Measurements from ENCODE around the gene NTRK1. TPM values are rescaled to one million over a fixed set of nuclear protein-coding genes. Genes with fewer than 3 reads are reported as not detected.
A peak's percentile ranks its signal among the peaks of the same experiment; 100 is the strongest.

Gene NTRK1
- polyA plus RNA-seq, 2 donors, result 0.06 to 0.08 TPM

DNA sequence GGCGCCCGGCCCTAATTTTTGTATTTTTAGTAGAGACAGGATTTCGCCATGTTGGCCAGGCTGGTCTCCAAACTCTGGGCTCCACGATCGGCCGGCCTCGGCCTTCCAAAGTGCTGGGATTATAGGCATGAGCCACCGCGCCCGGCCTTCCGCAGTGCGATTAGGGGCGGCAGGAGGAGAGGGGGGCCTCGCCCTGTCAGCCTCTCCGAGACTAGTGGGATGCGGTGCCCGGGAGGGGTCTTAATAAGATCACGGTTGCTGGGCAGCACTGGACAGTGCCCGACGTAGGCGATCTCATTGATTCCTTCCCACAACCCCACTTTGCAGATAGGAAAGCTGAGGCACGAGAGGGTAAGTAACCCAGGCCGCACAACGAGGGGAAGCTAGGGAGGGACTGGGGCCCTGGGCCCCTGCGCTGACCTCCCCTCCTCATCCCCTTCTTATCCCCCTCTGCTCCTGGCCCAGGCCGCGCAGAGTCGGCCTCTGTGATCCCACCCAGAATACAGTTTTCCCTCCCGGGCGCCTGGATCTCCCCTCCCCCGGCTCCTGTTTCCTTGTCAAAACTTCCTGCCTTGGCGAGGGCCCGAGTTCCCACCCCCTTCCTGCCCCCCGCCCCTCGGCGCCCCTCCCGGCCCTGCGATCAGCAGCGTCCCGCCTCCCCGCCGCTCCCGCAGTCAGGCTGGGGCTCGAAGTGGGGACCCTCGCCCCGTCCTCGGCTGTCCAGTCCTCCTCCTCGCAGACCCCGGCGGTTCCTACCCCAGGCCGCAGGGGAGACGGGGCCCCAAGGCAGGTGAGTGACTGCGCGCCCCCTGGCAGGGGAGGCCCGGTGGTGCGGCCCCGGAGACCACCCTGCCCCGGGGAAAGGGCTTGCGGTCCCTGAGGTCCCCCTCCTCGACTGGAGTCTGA, 32.6 kb downstream of the NTRK1 start, which contains the start of gene PEAR1:
Gene PEAR1 (plus strand): TSS at position 671 of the 906 bp plus-strand sequence. CDS start 10,209 bp downstream, outside the sequence.
- Histone ChIP-seq H3K4me3 (ENCODE audit: low read depth in 1 of 2, low read length in 2 of 2) (peak within 1 kb of the TSS; percentile 16 to 40), H3K9me3 (ENCODE audit: control insufficient read depth in 2 of 2, insufficient read depth in 1 of 2, low read depth in 1 of 2, low read length in 1 of 2) (no peaks in the 10 kb centered on the region), H3K27me3 (ENCODE audit: control insufficient read depth in 1 of 2, insufficient read depth in 2 of 2, low read length in 2 of 2) (no peaks in the 10 kb centered on the region), H3K36me3 (ENCODE audit: control insufficient read depth in 2 of 2, insufficient read depth in 2 of 2, low read length in 1 of 2) (no peaks in the 10 kb centered on the region), H3K27ac (ENCODE audit: low read depth in 2 of 2, low read length in 1 of 2) (peak within 1 kb of the TSS; percentile 63 to 79), H3K4me1 (ENCODE audit: control insufficient read depth in 2 of 2, insufficient read depth in 2 of 2, low read length in 1 of 2) (peaks cover 0 to 7% of the 10 kb centered on the region in 2 donors)
- 21% methylated on average over 52 to 60 of the region's 60 CpGs for WGBS, 2 donors

GRCh38 chr1:156894001-156894400, 33.3 kb downstream of the NTRK1 start:
- H3K27me3 ChIP-seq (ENCODE audit: control insufficient read depth in 1 of 2, insufficient read depth in 2 of 2, low read length in 2 of 2), result no peaks in the 10 kb centered on the region
- no peaks in the 10 kb centered on the region for H3K9me3 ChIP-seq (ENCODE audit: control insufficient read depth in 2 of 2, insufficient read depth in 1 of 2, low read depth in 1 of 2, low read length in 1 of 2)
- H3K27ac ChIP-seq (ENCODE audit: low read depth in 2 of 2, low read length in 1 of 2), result peak overlapping the region; percentile 63 to 79
- WGBS, 2 donors, result 59% methylated on average over 5 of the region's 5 CpGs
- no peaks in the 10 kb centered on the region for H3K36me3 ChIP-seq (ENCODE audit: control insufficient read depth in 2 of 2, insufficient read depth in 2 of 2, low read length in 1 of 2)
- peak overlapping the region; percentile 16 to 40 for H3K4me3 ChIP-seq (ENCODE audit: low read depth in 1 of 2, low read length in 2 of 2)
- peaks cover 0 to 7% of the 10 kb centered on the region in 2 donors for H3K4me1 ChIP-seq (ENCODE audit: control insufficient read depth in 2 of 2, insufficient read depth in 2 of 2, low read length in 1 of 2)

DNA sequence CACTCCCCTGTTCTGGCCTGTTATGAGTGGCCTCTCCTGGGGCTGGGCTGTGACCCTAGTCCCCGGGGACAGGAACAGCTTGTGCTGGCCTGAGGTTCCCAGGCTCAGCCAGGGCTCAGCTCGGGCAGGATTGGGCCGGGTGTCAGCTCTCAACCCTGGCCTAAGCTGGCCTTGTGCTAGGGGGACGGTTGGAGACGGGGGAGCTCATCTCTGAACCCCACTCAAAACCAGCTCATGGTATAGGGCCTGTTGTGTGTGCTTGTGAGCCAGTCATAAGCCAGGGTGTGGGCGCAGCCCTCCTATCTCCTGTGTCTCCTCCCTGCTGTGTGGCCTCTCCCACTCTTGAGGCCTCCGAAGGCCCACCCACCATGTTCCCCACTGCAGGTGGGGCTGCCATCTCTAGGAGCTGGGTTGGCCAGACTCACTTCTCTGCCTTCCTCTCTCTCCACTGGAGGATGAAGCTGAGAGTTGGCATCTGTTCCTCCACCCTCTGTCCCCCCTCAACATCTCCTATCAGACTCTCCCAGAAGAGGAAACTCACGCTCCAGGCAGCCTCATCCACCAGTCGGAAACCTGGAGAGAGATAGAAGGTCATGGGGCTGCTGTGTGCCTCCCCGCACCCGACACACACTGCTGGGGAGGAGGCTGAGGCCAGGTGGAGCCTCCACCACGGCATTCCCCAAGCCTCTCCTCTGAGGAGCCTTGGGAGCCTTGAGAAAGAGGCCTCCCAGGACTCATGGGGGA, 34.2 kb downstream of the NTRK1 start:
- no peak overlapping the region for H3K4me3 ChIP-seq (ENCODE audit: low read depth in 1 of 2, low read length in 2 of 2)
- no peaks in the 10 kb centered on the region for H3K9me3 ChIP-seq (ENCODE audit: control insufficient read depth in 2 of 2, insufficient read depth in 1 of 2, low read depth in 1 of 2, low read length in 1 of 2)
- H3K4me1 ChIP-seq (ENCODE audit: control insufficient read depth in 2 of 2, insufficient read depth in 2 of 2, low read length in 1 of 2), result peaks cover 0 to 7% of the 10 kb centered on the region in 2 donors
- WGBS, 2 donors, result 62 to 71% methylated on average over 12 of the region's 12 CpGs
- no peaks in the 10 kb centered on the region for H3K36me3 ChIP-seq (ENCODE audit: control insufficient read depth in 2 of 2, insufficient read depth in 2 of 2, low read length in 1 of 2)
- H3K27ac ChIP-seq (ENCODE audit: low read depth in 2 of 2, low read length in 1 of 2), result peak overlapping the region; percentile 18 to 20
- H3K27me3 ChIP-seq (ENCODE audit: control insufficient read depth in 1 of 2, insufficient read depth in 2 of 2, low read length in 2 of 2), result no peaks in the 10 kb centered on the region

DNA sequence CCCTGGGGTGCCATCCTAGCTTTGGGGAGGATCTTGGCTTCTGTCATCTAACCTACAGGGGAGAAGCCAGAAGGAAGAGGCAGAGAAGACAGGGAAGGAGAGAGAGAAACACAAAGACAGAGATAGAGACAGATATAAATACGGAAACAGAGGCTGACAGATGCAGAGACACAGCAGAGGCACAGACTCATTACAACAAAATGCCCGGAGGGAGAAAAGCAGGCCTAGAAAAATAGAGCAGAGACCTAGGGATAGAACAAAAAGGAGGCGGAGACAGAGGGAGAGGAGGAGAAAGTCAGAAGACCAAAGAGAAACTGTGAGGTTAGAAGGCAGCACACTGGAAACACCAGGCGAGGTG, 34.8 kb downstream of the NTRK1 start:
- Histone ChIP-seq H3K4me1 (ENCODE audit: control insufficient read depth in 2 of 2, insufficient read depth in 2 of 2, low read length in 1 of 2) (peaks cover 0 to 7% of the 10 kb centered on the region in 2 donors), H3K4me3 (ENCODE audit: low read depth in 1 of 2, low read length in 2 of 2) (no peak overlapping the region), H3K27me3 (ENCODE audit: control insufficient read depth in 1 of 2, insufficient read depth in 2 of 2, low read length in 2 of 2) (no peaks in the 10 kb centered on the region), H3K27ac (ENCODE audit: low read depth in 2 of 2, low read length in 1 of 2) (peak overlapping the region; percentile 15 to 20), H3K36me3 (ENCODE audit: control insufficient read depth in 2 of 2, insufficient read depth in 2 of 2, low read length in 1 of 2) (no peaks in the 10 kb centered on the region), H3K9me3 (ENCODE audit: control insufficient read depth in 2 of 2, insufficient read depth in 1 of 2, low read depth in 1 of 2, low read length in 1 of 2) (no peaks in the 10 kb centered on the region)
- WGBS, 2 donors, result 74 to 77% methylated on average over 4 of the region's 4 CpGs

GRCh38 chr1:156895927-156896326, 35.3 kb downstream of the NTRK1 start:
- WGBS, 2 donors, result 83 to 90% methylated on average over 6 of the region's 6 CpGs
- Histone ChIP-seq H3K27me3 (ENCODE audit: control insufficient read depth in 1 of 2, insufficient read depth in 2 of 2, low read length in 2 of 2) (no peaks in the 10 kb centered on the region), H3K4me1 (ENCODE audit: control insufficient read depth in 2 of 2, insufficient read depth in 2 of 2, low read length in 1 of 2) (peaks cover 0 to 7% of the 10 kb centered on the region in 2 donors), H3K36me3 (ENCODE audit: control insufficient read depth in 2 of 2, insufficient read depth in 2 of 2, low read length in 1 of 2) (no peaks in the 10 kb centered on the region), H3K9me3 (ENCODE audit: control insufficient read depth in 2 of 2, insufficient read depth in 1 of 2, low read depth in 1 of 2, low read length in 1 of 2) (no peaks in the 10 kb centered on the region), H3K27ac (ENCODE audit: low read depth in 2 of 2, low read length in 1 of 2) (no peak overlapping the region), H3K4me3 (ENCODE audit: low read depth in 1 of 2, low read length in 2 of 2) (no peak overlapping the region)

GRCh38 chr1:156896490-156897033, 35.9 kb downstream of the NTRK1 start:
- H3K27me3 ChIP-seq (ENCODE audit: control insufficient read depth in 1 of 2, insufficient read depth in 2 of 2, low read length in 2 of 2), result no peaks in the 10 kb centered on the region
- no peaks in the 10 kb centered on the region for H3K9me3 ChIP-seq (ENCODE audit: control insufficient read depth in 2 of 2, insufficient read depth in 1 of 2, low read depth in 1 of 2, low read length in 1 of 2)
- H3K4me3 ChIP-seq (ENCODE audit: low read depth in 1 of 2, low read length in 2 of 2), result no peak overlapping the region
- peak overlapping the region; percentile 30 to 43 for H3K27ac ChIP-seq (ENCODE audit: low read depth in 2 of 2, low read length in 1 of 2)
- peaks cover 0 to 7% of the 10 kb centered on the region in 2 donors for H3K4me1 ChIP-seq (ENCODE audit: control insufficient read depth in 2 of 2, insufficient read depth in 2 of 2, low read length in 1 of 2)
- 58 to 77% methylated on average over 16 of the region's 16 CpGs for WGBS, 2 donors
- no peaks in the 10 kb centered on the region for H3K36me3 ChIP-seq (ENCODE audit: control insufficient read depth in 2 of 2, insufficient read depth in 2 of 2, low read length in 1 of 2)

GRCh38 chr1:156897078-156897825, 36.6 kb downstream of the NTRK1 start:
- WGBS, 2 donors, result 70 to 77% methylated on average over 14 of the region's 14 CpGs
- Histone ChIP-seq H3K4me3 (ENCODE audit: low read depth in 1 of 2, low read length in 2 of 2) (no peak overlapping the region), H3K36me3 (ENCODE audit: control insufficient read depth in 2 of 2, insufficient read depth in 2 of 2, low read length in 1 of 2) (no peaks in the 10 kb centered on the region), H3K27ac (ENCODE audit: low read depth in 2 of 2, low read length in 1 of 2) (peak overlapping the region; percentile 30 to 43), H3K4me1 (ENCODE audit: control insufficient read depth in 2 of 2, insufficient read depth in 2 of 2, low read length in 1 of 2) (peaks cover 0 to 10% of the 10 kb centered on the region in 2 donors), H3K9me3 (ENCODE audit: control insufficient read depth in 2 of 2, insufficient read depth in 1 of 2, low read depth in 1 of 2, low read length in 1 of 2) (no peaks in the 10 kb centered on the region), H3K27me3 (ENCODE audit: control insufficient read depth in 1 of 2, insufficient read depth in 2 of 2, low read length in 2 of 2) (no peaks in the 10 kb centered on the region)

DNA sequence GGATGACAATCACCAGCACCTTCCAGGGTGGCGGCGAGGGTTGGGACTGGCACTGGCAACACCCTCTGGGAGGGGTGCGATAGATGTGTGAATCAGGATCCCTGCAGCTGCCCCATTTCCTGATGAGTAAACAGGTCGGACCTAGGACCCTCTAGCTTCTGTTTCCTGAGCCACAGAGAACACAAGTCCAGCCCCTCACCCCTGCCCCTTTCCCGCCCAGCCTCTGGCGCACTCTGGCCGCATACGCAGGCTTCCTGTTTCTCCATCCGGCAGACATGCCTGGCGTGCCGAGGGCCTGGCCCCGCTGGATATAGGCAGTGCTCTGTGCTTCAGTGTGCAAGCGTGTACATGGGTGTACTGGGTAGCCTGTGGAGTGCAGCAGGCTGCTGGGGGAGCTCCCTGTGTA, 37.5 kb downstream of the NTRK1 start:
- Histone ChIP-seq H3K27ac (ENCODE audit: low read depth in 2 of 2, low read length in 1 of 2) (no peak overlapping the region), H3K9me3 (ENCODE audit: control insufficient read depth in 2 of 2, insufficient read depth in 1 of 2, low read depth in 1 of 2, low read length in 1 of 2) (no peaks in the 10 kb centered on the region), H3K36me3 (ENCODE audit: control insufficient read depth in 2 of 2, insufficient read depth in 2 of 2, low read length in 1 of 2) (no peaks in the 10 kb centered on the region), H3K27me3 (ENCODE audit: control insufficient read depth in 1 of 2, insufficient read depth in 2 of 2, low read length in 2 of 2) (no peaks in the 10 kb centered on the region), H3K4me3 (ENCODE audit: low read depth in 1 of 2, low read length in 2 of 2) (no peak overlapping the region), H3K4me1 (ENCODE audit: control insufficient read depth in 2 of 2, insufficient read depth in 2 of 2, low read length in 1 of 2) (peaks cover 0 to 11% of the 10 kb centered on the region in 2 donors)
- 29 to 58% methylated on average over 11 to 13 of the region's 13 CpGs for WGBS, 2 donors

All from esophagus (tissue), 2 donors.